Measurements from ENCODE around the gene ZNF440. TPM values are rescaled to one million over a fixed set of nuclear protein-coding genes. Genes with fewer than 3 reads are reported as not detected.
"Not testable (repeated sequence)": the region's sequence is repeated elsewhere in the genome, so short reads cannot be mapped to it uniquely, and the experiment has no call there.

Gene ZNF440
- total RNA-seq, 1 experiment from 2014 or later = 13.6 TPM

DNA sequence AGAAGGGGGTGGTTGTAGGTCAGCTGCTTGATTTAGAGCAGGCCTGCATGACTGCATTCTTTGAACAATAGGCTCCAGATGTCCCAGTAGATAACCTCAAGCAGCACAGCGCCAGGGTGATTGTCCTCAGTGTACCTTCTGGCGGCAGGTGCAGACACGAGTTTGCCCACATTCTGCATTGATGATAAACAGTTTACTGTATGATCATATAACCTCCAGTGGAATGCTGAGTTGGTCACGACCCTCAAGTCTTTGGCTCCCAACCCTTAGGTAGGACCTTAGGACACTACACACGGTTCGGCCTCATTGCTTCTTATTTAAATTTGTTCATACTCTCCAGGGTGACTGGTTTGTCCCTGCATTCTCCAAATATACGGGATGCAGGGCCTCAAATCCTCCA is 46.6 kb downstream of the ZNF440 start:
- Histone ChIP-seq H3K9me3 (0 out of 2 replicates have a peak, but pooled peaks cover 4% of the 10 kb centered on the region), H3K27me3 (no peaks in the 10 kb centered on the region), H3K4me3 (no peak overlapping the region), H3K36me3 (no peaks in the 10 kb centered on the region)
- DNase-seq = no peak

- H3K9me3 ChIP-seq = peaks cover 7% of the 10 kb centered on the region; the same call in 1 of the 2 replicates
- H3K36me3 ChIP-seq = no peaks in the 10 kb centered on the region
- H3K4me3 ChIP-seq = no peak overlapping the region
- DNase-seq = no peak
- no peaks in the 10 kb centered on the region for H3K27me3 ChIP-seq
Observed at GRCh38 chr19:11861301-11861700, 47.2 kb downstream of the ZNF440 start.

DNA sequence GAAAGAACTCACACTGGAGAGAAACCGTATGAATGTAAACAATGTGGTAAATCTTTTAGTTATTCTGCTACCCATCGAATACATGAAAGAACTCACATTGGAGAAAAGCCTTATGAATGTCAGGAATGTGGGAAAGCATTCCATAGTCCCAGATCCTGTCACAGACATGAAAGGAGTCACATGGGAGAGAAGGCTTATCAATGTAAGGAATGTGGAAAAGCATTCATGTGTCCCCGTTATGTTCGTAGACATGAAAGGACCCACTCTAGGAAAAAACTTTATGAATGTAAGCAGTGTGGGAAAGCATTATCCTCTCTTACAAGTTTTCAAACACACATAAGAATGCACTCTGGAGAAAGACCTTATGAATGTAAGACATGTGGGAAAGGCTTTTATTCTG is 53.7 kb downstream of the ZNF440 start:
- H3K4me3 ChIP-seq, DNase-seq, H3K36me3 ChIP-seq, H3K27me3 ChIP-seq: not testable (repeated sequence)
- H3K9me3 ChIP-seq = peaks cover 46% of the 10 kb centered on the region

DNA sequence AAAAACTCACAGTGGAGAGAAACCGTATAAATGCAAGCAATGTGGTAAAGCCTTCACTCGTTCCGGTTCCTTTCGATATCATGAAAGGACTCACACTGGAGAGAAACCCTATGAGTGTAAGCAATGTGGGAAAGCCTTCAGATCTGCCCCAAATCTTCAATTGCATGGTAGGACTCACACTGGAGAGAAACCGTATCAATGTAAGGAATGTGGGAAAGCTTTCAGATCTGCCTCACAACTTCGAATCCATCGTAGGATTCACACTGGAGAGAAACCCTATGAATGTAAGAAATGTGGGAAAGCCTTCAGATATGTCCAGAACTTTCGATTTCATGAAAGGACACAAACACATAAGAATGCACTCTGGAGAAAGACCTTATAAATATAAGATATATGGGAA is 54.1 kb downstream of the ZNF440 start:
- Histone ChIP-seq H3K36me3 (no peaks in the 10 kb centered on the region), H3K9me3 (peaks cover 46% of the 10 kb centered on the region), H3K4me3 (no peak overlapping the region), H3K27me3 (no peaks in the 10 kb centered on the region)
- DNase-seq = no peak

DNA sequence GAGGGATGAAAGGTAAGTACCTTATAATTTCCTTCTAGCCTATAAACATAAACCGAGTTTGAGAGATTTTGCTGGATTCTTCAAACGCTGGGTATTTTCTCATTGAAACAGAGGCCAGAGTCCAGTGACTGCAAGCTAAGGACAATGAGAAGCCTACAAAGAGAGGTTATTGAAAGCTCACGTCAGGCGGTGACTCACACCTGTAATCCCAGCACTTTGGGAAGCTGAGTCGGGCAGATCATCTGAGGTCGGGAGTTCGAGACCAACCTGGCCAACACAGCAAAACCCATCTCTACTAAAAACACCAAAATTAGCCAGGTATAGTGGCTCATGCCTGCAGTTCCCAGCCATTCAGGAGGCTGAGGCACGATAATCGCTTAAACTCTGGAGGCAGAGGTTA is 58.6 kb downstream of the ZNF440 start:
- Histone ChIP-seq H3K27me3 (peaks cover 4% of the 10 kb centered on the region), H3K36me3 (no peaks in the 10 kb centered on the region), H3K9me3 (peaks cover 43% of the 10 kb centered on the region), H3K4me3 (no peak overlapping the region)
- no peak for DNase-seq

- H3K27me3 ChIP-seq = peaks cover 4% of the 10 kb centered on the region
- no peak overlapping the region for H3K4me3 ChIP-seq
- no peaks in the 10 kb centered on the region for H3K36me3 ChIP-seq
- no peak for DNase-seq
- H3K9me3 ChIP-seq = peaks cover 31% of the 10 kb centered on the region
Observed at GRCh38 chr19:11873762-11874161, 59.7 kb downstream of the ZNF440 start.

- not testable (repeated sequence) for H3K4me3 ChIP-seq, H3K36me3 ChIP-seq, H3K27me3 ChIP-seq
- peaks cover 21% of the 10 kb centered on the region for H3K9me3 ChIP-seq
- DNase-seq = peak; percentile 11
Observed at GRCh38 chr19:11879687-11880266, 65.7 kb downstream of the ZNF440 start.

DNA sequence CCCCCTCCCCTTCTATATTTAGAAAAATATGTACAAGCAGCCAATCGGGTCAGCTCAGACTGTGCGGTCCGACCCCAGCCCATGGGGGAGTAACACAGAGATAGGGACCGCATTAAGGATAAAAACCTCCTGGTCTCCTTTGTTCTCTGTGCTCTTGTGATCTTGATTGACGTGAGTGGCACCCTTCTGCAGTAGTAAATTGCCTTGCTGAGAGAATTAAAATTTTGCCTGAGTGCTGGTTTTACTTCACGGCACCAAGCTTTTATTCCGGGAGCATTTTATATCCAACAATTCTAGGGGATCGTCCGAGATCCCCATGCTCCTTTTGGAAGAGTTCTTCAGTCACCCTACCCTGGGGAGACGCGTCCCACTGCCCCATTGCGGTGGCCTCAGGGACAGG is 66.5 kb downstream of the ZNF440 start:
- 0 out of 2 replicates have a peak, but pooled peaks cover 1% of the 10 kb centered on the region for H3K27me3 ChIP-seq

DNA sequence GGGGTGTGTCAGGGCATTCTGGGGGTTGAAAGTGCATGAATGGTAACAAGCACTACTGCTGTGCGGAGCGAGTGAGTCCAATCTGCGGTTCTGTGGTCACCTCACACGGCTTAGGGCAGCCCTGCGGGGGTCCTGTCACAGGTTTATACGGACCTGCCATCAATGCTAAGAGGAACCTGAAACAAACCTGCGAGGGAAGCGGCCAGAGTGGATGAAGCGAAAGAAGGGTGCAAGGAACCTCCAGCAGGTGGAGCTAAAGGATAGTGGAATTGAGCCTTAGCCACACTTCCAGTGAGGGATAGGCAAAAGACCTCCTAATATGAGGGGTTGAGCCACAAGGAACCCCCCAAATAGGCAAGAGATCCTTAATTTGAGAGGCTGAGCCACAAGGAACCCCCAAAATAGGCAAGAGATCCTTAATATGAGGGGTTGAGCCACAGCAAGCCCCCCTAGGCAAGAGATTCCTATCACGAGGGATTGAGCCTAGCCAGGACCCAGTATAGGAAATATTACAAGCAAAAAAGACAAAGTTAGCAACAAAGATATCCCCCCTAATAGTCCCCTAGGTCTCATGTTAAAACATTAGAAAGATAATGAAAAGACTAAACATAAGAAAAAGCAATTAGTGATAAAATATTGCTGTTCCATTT is 67.2 kb downstream of the ZNF440 start:
- H3K36me3 ChIP-seq = no peaks in the 10 kb centered on the region
- peaks cover 17% of the 10 kb centered on the region for H3K9me3 ChIP-seq
- no peak overlapping the region for H3K4me3 ChIP-seq
- no peaks in the 10 kb centered on the region for H3K27me3 ChIP-seq
- DNase-seq = peak; percentile 26

More for the DNA sequence above, 66.5 kb downstream of the ZNF440 start:
- no peaks in the 10 kb centered on the region for H3K36me3 ChIP-seq
- no peak for DNase-seq
- peaks cover 15% of the 10 kb centered on the region for H3K9me3 ChIP-seq
- no peak overlapping the region for H3K4me3 ChIP-seq

GRCh38 chr19:11882606-11883005 is 68.5 kb downstream of the ZNF440 start:
- Histone ChIP-seq H3K27me3 (no peaks in the 10 kb centered on the region), H3K36me3 (no peaks in the 10 kb centered on the region), H3K9me3 (peaks cover 25% of the 10 kb centered on the region), H3K4me3 (no peak overlapping the region)
- DNase-seq = no peak

Other genes with a start within 250 kb of the ZNF440 start
- not detected in 2 replicates for gene ACP5, start 236.6 kb upstream of the ZNF440 start, total RNA-seq (2014; rRNA removed; shearing (Covaris generic); ENCODE audit: low replicate concordance)
- 32.4 and 33.2 TPM in 2 replicates for gene ZNF627, start 216.8 kb upstream of the ZNF440 start, total RNA-seq (2014; rRNA removed; shearing (Covaris generic); ENCODE audit: low replicate concordance)
- 10.1 and 14.8 TPM in 2 replicates for gene ZNF823, start 75.3 kb upstream of the ZNF440 start, total RNA-seq (2014; rRNA removed; shearing (Covaris generic); ENCODE audit: low replicate concordance)
- gene ZNF441, start 47.3 kb upstream of the ZNF440 start, total RNA-seq (2014; rRNA removed; shearing (Covaris generic); ENCODE audit: low replicate concordance) = 5.7 and 21.8 TPM in 2 replicates
- gene ZNF491, start 15.8 kb upstream of the ZNF440 start, total RNA-seq (2014; rRNA removed; shearing (Covaris generic); ENCODE audit: low replicate concordance) = not detected in 2 replicates
- gene ZNF439, start 34.5 kb downstream of the ZNF440 start, total RNA-seq (2014; rRNA removed; shearing (Covaris generic); ENCODE audit: low replicate concordance) = 0.40 and 0.64 TPM in 2 replicates
- gene ZNF69, start 73.5 kb downstream of the ZNF440 start, total RNA-seq (2014; rRNA removed; shearing (Covaris generic); ENCODE audit: low replicate concordance) = not detected in 2 replicates
- gene ZNF700, start 110.8 kb downstream of the ZNF440 start, total RNA-seq (2014; rRNA removed; shearing (Covaris generic); ENCODE audit: low replicate concordance) = 19.3 and 24.5 TPM in 2 replicates
- gene ZNF763, start 150.8 kb downstream of the ZNF440 start, total RNA-seq (2014; rRNA removed; shearing (Covaris generic); ENCODE audit: low replicate concordance) = 0.22 and 0.40 TPM in 2 replicates
- 15.7 and 16.1 TPM in 2 replicates for gene ZNF433, start 221.4 kb downstream of the ZNF440 start, total RNA-seq (2014; rRNA removed; shearing (Covaris generic); ENCODE audit: low replicate concordance)
- 0.13 and 1.1 TPM in 2 replicates for gene ZNF878, start 238.7 kb downstream of the ZNF440 start, total RNA-seq (2014; rRNA removed; shearing (Covaris generic); ENCODE audit: low replicate concordance)